Stomach (tissue), 19 donors: Measurements from ENCODE around the gene TACR3. TPM values are rescaled to one million over a fixed set of nuclear protein-coding genes. Genes with fewer than 3 reads are reported as not detected.

Source experiments
- DNase-seq, 2 donors: peaks; one replicate each; pipeline versions ENCODE4 v3.0.0 to v3.0.0-alpha.2; 2013 to 2019
- H3K27ac ChIP-seq, 5 donors: fragments of 200-600 bp in 4 of 5; sonication (generic) in 4 of 5; one replicate each; pipeline ENCODE4 v1.5.1; 2013 to 2019; ENCODE audit warnings: mild to moderate bottlenecking in 1 of 5, moderate library complexity in 1 of 5
- H3K27me3 ChIP-seq, 3 donors: fragments of 200-600 bp; sonication (generic); one replicate each; pipeline ENCODE4 v1.5.1; 2017 to 2019; ENCODE audit warnings: mixed run types in 1 of 3
- H3K36me3 ChIP-seq, 4 donors: fragments of 200-600 bp; sonication (generic); 1 replicate in 3 of 4; 2 replicates in 1 of 4; pipeline ENCODE4 v1.5.1; 2016 to 2019
- H3K4me1 ChIP-seq, 4 donors: fragments of 200-600 bp; sonication (generic); one replicate each; pipeline ENCODE4 v1.5.1; 2016 to 2019
- H3K4me3 ChIP-seq, 4 donors: fragments of 200-600 bp; sonication (generic) in 3 of 4; one replicate each; pipeline ENCODE4 v1.5.1; 2016 to 2019; ENCODE audit warnings: mild to moderate bottlenecking in 1 of 4
- H3K9me3 ChIP-seq, 4 donors: fragments of 200-600 bp; sonication (generic); one replicate each; pipeline ENCODE4 v1.5.1; 2016 to 2019
- EP300 ChIP-seq: sonication (generic); formaldehyde crosslinking; IDR thresholded peaks from one replicate; pipeline ENCODE4 v1.6.1; 2017; ENCODE audit warnings: antibody characterized with exemption
- POLR2A ChIP-seq, 4 donors: fragments of 450-650 bp; IDR thresholded peaks; one replicate each; pipeline ENCODE4 v1.6.1; 2016; ENCODE audit warnings: antibody characterized with exemption in 4 of 4, control low read depth in 2 of 4, mild to moderate bottlenecking in 1 of 4, moderate library complexity in 1 of 4
- POLR2AphosphoS5 ChIP-seq, 3 donors: sonication (generic); formaldehyde crosslinking; IDR thresholded peaks; one replicate each; pipeline ENCODE4 v1.6.1; 2016; ENCODE audit warnings: antibody characterized with exemption in 3 of 3
- WGBS, 5 donors: extraction: QIAGEN DNeasy Blood & Tissue Kit in 3 of 5; methylation state at CpG; one replicate each; pipeline versions ENCODE4 v1.1.5 to v1.1.7; 2013 to 2018; 5-methylcytosine and 5-hydroxymethylcytosine counted together
- intact Hi-C: fragments of 100-400 bp; cut with DNase I; formaldehyde crosslinking; loops from one replicate; pipeline ENCODE4 v1.15.1; 2023; ENCODE audit warnings: low total_unique reads
- long read RNA-seq, 10 donors: transcript quantifications; one replicate each; lab custom pipeline, GENCODE V29; 2026
- polyA plus RNA-seq, 3 donors: library from polyadenylated mRNA; stranded (reverse); fragments of 200-250 nt; gene quantifications; one replicate each; pipeline ENCODE4 v1.2.3, GENCODE V29; 2013
- total RNA-seq, 5 donors: library from RNA; depleted of rRNA; stranded (reverse); fragments of >200 nt; gene quantifications; one replicate each; pipeline versions ENCODE4 v1.1.0 to v1.2.3, GENCODE V29; 2014 to 2016
- TF ChIP-seq, protein P1 (sequence below), 7 experiments: fragments of 450-650 bp in 4 of 7; fragments of 200-600 bp in 3 of 7; sonication (generic) in 3 of 7; IDR thresholded peaks; one replicate each; pipeline ENCODE4 v1.5.1; 2016 to 2019; ENCODE audit warnings: antibody characterized with exemption in 7 of 7, control low read depth in 2 of 7, mild to moderate bottlenecking in 1 of 7
- donor health status: healthy with polysubstance abuse.
- donor health status: Bipolar disorder and iron deficiency.
- donor health status: healthy.

Gene TACR3, protein sequence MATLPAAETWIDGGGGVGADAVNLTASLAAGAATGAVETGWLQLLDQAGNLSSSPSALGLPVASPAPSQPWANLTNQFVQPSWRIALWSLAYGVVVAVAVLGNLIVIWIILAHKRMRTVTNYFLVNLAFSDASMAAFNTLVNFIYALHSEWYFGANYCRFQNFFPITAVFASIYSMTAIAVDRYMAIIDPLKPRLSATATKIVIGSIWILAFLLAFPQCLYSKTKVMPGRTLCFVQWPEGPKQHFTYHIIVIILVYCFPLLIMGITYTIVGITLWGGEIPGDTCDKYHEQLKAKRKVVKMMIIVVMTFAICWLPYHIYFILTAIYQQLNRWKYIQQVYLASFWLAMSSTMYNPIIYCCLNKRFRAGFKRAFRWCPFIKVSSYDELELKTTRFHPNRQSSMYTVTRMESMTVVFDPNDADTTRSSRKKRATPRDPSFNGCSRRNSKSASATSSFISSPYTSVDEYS
- total RNA-seq (under 1 TPM in 1 of 5 donors, not detected in 4; 0.18 TPM), polyA plus RNA-seq (not detected)
- long read RNA-seq, donor 1 = 0 reads
- long read RNA-seq, donor 2 = 0 reads
- long read RNA-seq, donor 3, full-length matches to known transcripts = 1 of 1 reads
- long read RNA-seq, donor 3, partial matches to known transcripts = 0 of 1 reads
- long read RNA-seq, donor 3, other reads (novel, unspliced or antisense) = 0 of 1 reads
- long read RNA-seq, donor 4 = 0 reads
- long read RNA-seq, donor 5 = 0 reads
- long read RNA-seq, donor 6 = 0 reads
- long read RNA-seq, donor 7 = 0 reads
- long read RNA-seq, donor 8 = 0 reads
- long read RNA-seq, donor 9, full-length matches to known transcripts = 1 of 1 reads
- long read RNA-seq, donor 9, partial matches to known transcripts = 0 of 1 reads
- long read RNA-seq, donor 9, other reads (novel, unspliced or antisense) = 0 of 1 reads
- long read RNA-seq, donor 10 = 0 reads

DNA sequence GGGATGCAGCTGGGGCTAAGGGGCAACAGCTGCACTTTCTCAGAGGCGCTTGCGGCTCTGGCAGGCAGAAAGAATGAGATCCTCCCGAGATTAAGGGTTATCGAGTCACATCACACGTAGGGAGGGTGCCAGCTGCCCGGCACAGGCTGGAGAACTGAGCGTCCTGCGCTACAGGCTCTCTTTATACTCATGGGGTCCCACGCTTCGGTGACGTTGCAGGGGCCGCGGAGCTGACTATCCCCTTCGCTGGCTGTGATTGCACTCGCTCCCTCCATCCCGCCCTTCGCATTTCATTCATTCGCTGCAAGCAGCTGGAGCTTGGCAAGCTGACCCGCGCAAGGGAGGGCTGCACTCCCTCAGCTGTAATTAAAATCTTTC lies at the start of gene TACR3:
TSS of gene TACR3 (minus strand) at position 156 of the 378 bp plus-strand sequence. CDS start 310 bp downstream, outside the sequence.
- H3K27ac ChIP-seq = no peak within 1 kb of the TSS
- peaks cover 0 to 16% (median 7%) of the 10 kb centered on the region in 4 donors for H3K4me1 ChIP-seq
- H3K9me3 ChIP-seq = peaks cover 0 to 5% (median 0%) of the 10 kb centered on the region in 4 donors
- no peaks in the 10 kb centered on the region for H3K36me3 ChIP-seq
- peaks cover 0 to 22% (median 9%) of the 10 kb centered on the region in 3 donors for H3K27me3 ChIP-seq
- DNase-seq = peak in 1 of 2 donors; percentile 68
- 1 to 4% (median 2%) methylated on average over 19 to 20 of the region's 20 CpGs for WGBS, 5 donors
- H3K4me3 ChIP-seq = peak within 1 kb of the TSS in 3 of 4 donors; percentile 7 to 25 (median 12)
- TF ChIP-seq EP300 (no peak), POLR2AphosphoS5 (IDR thresholded peaks at IDR 0.05) (no peak), POLR2A (IDR thresholded peaks at IDR 0.05) (no peak)
- TF ChIP-seq, protein P1, sequence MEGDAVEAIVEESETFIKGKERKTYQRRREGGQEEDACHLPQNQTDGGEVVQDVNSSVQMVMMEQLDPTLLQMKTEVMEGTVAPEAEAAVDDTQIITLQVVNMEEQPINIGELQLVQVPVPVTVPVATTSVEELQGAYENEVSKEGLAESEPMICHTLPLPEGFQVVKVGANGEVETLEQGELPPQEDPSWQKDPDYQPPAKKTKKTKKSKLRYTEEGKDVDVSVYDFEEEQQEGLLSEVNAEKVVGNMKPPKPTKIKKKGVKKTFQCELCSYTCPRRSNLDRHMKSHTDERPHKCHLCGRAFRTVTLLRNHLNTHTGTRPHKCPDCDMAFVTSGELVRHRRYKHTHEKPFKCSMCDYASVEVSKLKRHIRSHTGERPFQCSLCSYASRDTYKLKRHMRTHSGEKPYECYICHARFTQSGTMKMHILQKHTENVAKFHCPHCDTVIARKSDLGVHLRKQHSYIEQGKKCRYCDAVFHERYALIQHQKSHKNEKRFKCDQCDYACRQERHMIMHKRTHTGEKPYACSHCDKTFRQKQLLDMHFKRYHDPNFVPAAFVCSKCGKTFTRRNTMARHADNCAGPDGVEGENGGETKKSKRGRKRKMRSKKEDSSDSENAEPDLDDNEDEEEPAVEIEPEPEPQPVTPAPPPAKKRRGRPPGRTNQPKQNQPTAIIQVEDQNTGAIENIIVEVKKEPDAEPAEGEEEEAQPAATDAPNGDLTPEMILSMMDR (IDR thresholded peaks at IDR 0.05) = no peak
- intact Hi-C loops = no loop called here

DNA sequence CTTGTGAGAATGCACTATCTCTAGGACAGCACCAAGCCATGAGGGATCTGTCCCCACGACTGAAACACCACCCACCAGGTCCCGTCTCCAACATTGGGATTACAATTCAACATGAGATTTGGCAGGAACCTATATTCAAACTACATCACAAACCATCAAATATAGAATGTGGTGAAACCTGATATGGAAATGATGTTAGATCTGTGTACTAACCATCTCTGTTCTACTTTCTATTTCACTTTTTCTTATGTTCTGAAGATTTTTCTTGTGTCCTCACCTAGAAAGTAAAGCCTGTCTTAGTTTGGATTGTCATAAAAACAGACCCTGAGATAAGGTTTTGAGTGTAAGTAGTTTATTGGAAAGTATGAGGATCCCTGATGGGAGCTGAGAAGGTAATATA lies 37.8 kb upstream of the TACR3 start:
- Histone ChIP-seq H3K9me3 (no peaks in the 10 kb centered on the region), H3K27me3 (no peaks in the 10 kb centered on the region), H3K4me3 (no peak overlapping the region), H3K36me3 (no peaks in the 10 kb centered on the region), H3K4me1 (no peaks in the 10 kb centered on the region), H3K27ac (no peak overlapping the region)
- intact Hi-C loops = no loop called here
- DNase-seq = no peak
- 61 to 89% (median 81%) methylated on average over 2 of the region's 2 CpGs for WGBS, 5 donors
- TF ChIP-seq, protein P1 (IDR thresholded peaks at IDR 0.05) = no peak
- no peak for TF ChIP-seq POLR2A (IDR thresholded peaks at IDR 0.05)

DNA sequence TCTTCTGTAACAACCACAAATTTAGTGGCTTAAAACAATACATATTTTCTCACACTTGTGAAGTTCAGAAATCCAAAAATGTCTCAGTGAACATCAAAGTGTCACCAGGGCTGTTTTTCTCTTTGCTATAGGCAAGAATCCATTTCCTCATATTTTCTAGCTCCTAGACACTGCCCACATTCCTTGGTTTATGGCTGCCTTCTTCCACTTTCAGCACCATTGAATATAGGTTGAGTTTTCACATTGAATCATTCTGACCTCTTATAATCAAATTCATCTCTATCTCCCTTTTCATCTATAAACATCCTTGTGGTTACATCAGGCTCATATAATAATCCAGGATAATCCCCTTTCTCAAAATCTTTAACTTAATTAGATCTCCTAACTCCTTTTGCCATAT lies 37.0 kb upstream of the TACR3 start:
- no peak overlapping the region for H3K27ac ChIP-seq
- no peaks in the 10 kb centered on the region for H3K9me3 ChIP-seq
- no peak for TF ChIP-seq POLR2AphosphoS5 (IDR thresholded peaks at IDR 0.05)
- no peak for TF ChIP-seq POLR2A (IDR thresholded peaks at IDR 0.05)
- TF ChIP-seq, protein P1 (IDR thresholded peaks at IDR 0.05) = no peak
- TF ChIP-seq EP300 = no peak
- no peak overlapping the region for H3K4me3 ChIP-seq
- no peak for DNase-seq
- intact Hi-C loops = no loop called here
- H3K4me1 ChIP-seq = no peaks in the 10 kb centered on the region
- no peaks in the 10 kb centered on the region for H3K27me3 ChIP-seq
- no peaks in the 10 kb centered on the region for H3K36me3 ChIP-seq

DNA sequence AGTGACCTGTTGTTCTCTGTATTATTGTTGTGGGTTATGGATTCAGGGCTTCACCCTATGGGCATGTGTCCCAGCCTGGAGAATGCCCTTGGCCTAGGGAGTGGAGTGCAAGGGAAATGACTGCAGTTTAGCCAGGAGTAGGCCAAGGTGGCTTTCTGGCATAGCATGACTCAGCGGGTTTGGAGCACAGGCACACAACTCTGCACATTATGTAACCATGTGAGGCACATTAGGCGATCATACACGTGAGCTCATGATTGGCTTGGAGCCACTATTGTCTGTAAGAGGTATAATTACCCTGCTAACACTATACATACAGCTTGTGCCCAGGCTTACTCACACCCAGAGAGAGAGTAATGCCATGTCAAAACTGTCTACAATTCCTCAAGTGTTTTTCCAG lies 35.1 kb upstream of the TACR3 start:
- Histone ChIP-seq H3K36me3 (no peaks in the 10 kb centered on the region), H3K27me3 (no peaks in the 10 kb centered on the region), H3K4me3 (no peak overlapping the region), H3K9me3 (no peaks in the 10 kb centered on the region), H3K4me1 (no peaks in the 10 kb centered on the region), H3K27ac (no peak overlapping the region)
- peak; percentile 31 to 36 for DNase-seq
- intact Hi-C loops = no loop called here
- TF ChIP-seq, protein P1 (IDR thresholded peaks at IDR 0.05) = no peak
- TF ChIP-seq POLR2A (IDR thresholded peaks at IDR 0.05) (no peak), POLR2AphosphoS5 (IDR thresholded peaks at IDR 0.05) (no peak), EP300 (no peak)
- 58 to 85% (median 63%) methylated on average over 3 of the region's 3 CpGs for WGBS, 5 donors
